SK-N-MC (cell line): Measurements from ENCODE around the gene PSMD1.

ENCODE experiments used
- DNase-seq: peaks from one replicate; pipeline ENCODE4 v3.0.0-alpha.2; 2011; ENCODE audit warnings: low read depth, low spot score
- H3K27ac ChIP-seq: fragments of 200-600 bp; sonication (generic); 2 replicates; pipeline ENCODE4 v1.5.1; 2016; ENCODE audit warnings: mixed run types
- H3K36me3 ChIP-seq: fragments of 200-600 bp; sonication (generic); 2 replicates; pipeline ENCODE4 v1.6.1; 2017; ENCODE audit warnings: antibody characterized with exemption, low read length, mixed read lengths; ENCODE audit not compliant: insufficient read depth
- H3K4me3 ChIP-seq: fragments of 200-600 bp; sonication (generic); 2 replicates; pipeline ENCODE4 v1.5.1; 2016
- H3K9ac ChIP-seq: fragments of 200-600 bp; sonication (generic); 2 replicates; pipeline ENCODE4 v1.8.0; 2017; ENCODE audit warnings: mixed run types, mixed read lengths; ENCODE audit not compliant: insufficient read length
- H3K9me3 ChIP-seq: fragments of 200-600 bp; sonication (generic); 2 replicates; pipeline ENCODE4 v1.6.1; 2017; ENCODE audit warnings: low read depth, mild to moderate bottlenecking, antibody characterized with exemption, low read length, moderate library complexity, mixed read lengths
- EZH2 ChIP-seq: fragments of 200-600 bp; sonication (generic); IDR thresholded peaks from one replicate; pipeline ENCODE4 v1.6.1; 2017; ENCODE audit warnings: antibody characterized with exemption
- FOXP2 ChIP-seq: optimal IDR thresholded peaks from 2 replicates; pipeline ENCODE3; 2011; ENCODE audit warnings: mild to moderate bottlenecking, moderate library complexity; ENCODE audit not compliant: insufficient read depth; ENCODE audit errors: extremely low read length, control extremely low read depth
- POLR2AphosphoS5 ChIP-seq: IDR thresholded peaks from 2 replicates; pipeline ENCODE4 v1.6.1; 2012; ENCODE audit warnings: mild to moderate bottlenecking, low read depth, low read length, borderline replicate concordance

Gene PSMD1

GRCh38 chr2:231117148-231117547, 60.5 kb downstream of the PSMD1 start:
- Histone ChIP-seq H3K9me3 (no peaks in the 10 kb centered on the region), H3K4me3 (no peak overlapping the region), H3K9ac (no peak overlapping the region), H3K36me3 (peaks cover 10% of the 10 kb centered on the region), H3K27ac (0 out of 2 replicates have a peak overlapping the region, but pooled peaks have one; percentile 33)
- TF ChIP-seq FOXP2 = no peak
- no peak for TF ChIP-seq POLR2AphosphoS5
- TF ChIP-seq EZH2 = no peak
- no peak for DNase-seq

DNA sequence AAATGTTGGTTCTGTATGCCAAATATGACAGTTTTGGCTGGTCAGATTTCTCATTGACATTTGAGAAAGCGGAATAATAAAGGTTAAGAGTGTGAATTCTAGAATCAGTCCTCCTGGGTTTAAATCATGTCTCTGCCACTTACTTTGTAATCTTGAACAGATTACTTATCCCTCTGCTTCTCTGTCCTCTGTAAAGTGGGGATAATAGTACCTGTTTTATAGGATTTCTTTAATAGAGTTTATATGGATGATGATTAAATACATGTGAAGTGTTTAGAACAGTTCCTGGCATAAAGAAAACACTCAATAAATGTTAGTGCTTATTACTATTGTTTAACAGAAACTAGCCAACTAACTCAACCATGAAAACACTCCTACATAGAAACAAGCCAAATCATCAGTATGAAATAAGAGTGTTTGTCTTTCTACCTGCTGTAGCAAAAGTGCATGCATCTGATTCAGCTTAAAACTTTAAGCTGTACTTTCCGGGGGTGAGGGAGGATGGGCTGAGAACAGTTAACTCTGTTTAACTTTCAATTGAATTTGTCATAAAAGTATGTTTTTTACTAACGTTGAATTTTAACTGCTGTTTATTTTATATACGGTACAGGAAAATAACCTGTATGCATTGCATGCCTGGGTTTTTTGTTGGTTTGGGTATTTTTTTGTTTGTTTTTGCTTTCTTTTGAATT, 61.4 kb downstream of the PSMD1 start:
- no peaks in the 10 kb centered on the region for H3K9me3 ChIP-seq
- DNase-seq = no peak
- TF ChIP-seq POLR2AphosphoS5 = no peak
- no peak for TF ChIP-seq FOXP2
- TF ChIP-seq EZH2 = no peak
- peaks cover 4% of the 10 kb centered on the region; the same call in 1 of the 2 replicates for H3K36me3 ChIP-seq
- H3K27ac ChIP-seq = peak overlapping the region; percentile 37; the same call in 1 of the 2 replicates
- H3K4me3 ChIP-seq = no peak overlapping the region
- no peak overlapping the region for H3K9ac ChIP-seq

GRCh38 chr2:231118614-231118942, 61.9 kb downstream of the PSMD1 start:
- H3K27ac ChIP-seq = no peak overlapping the region; the same call in 1 of the 2 replicates
- TF ChIP-seq FOXP2 (no peak), EZH2 (no peak), POLR2AphosphoS5 (no peak)
- no peak overlapping the region for H3K4me3 ChIP-seq
- H3K36me3 ChIP-seq = peaks cover 2% of the 10 kb centered on the region; the same call in 1 of the 2 replicates
- no peak for DNase-seq
- H3K9me3 ChIP-seq = no peaks in the 10 kb centered on the region
- no peak overlapping the region for H3K9ac ChIP-seq

DNA sequence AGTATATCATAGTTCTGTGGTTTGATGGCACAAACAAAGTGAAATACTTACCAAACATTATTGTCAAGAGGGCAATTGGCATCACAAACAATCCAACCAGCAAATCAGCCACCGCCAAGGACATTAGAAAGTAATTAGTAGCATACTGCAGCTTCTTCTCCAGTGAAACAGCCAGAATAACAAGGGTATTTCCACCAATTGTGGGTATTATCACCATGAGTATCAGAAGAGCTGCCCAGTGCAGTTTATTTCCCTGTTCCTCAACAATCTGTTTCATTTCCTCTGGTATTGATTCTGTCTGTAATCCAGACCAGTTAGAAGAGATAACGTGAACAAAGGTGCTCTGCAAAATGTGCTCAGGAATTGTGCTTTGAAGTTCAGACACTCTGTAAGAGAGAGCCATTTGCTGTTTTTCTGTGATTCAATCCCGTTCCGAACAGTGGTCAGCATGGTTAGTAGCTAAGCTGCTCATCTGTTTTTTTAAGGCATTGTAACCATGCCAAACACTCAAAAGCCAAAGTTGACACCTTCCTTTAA, 66.8 kb downstream of the PSMD1 start:
- DNase-seq = no peak
- Histone ChIP-seq H3K4me3 (peak overlapping the region; percentile 58), H3K9me3 (no peaks in the 10 kb centered on the region), H3K9ac (peak overlapping the region; percentile 43), H3K36me3 (no peaks in the 10 kb centered on the region; the same call in 1 of the 2 replicates), H3K27ac (peak overlapping the region; percentile 97)
- TF ChIP-seq FOXP2 (no peak), POLR2AphosphoS5 (no peak), EZH2 (no peak)

DNA sequence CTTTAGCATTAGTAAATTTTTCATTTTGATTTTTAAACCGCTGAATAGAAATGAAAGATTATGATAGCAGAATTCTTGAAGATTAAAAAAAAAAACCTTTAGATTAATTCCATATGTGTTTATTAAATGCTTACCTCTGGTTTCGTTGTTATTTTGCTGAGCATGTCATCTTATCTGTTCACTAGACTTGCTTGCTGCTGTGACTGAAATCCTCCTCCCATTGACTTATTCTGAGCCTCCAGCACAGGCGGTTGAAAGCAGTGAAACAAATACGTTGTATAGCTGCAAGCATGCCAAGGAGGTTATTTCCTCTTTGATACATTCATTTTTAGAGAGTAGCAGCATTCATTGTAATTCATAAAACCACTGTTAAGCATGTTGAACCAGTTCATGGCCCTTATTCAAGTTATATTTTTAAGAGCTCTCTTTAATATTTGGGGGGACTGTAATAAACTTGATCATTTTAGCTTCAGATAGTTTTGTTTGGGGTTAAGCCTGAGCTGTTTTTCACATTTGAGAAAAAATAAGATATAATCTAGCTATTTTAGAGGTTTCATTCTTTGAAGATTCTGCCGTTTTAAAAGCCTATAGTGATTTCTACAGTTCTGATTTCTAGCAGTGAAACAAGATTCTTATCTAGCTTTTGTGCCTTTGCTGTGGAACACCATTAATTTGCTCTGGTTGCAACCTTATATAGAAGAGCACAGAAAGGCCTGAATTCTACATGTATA, 68.3 kb downstream of the PSMD1 start, which contains the start of gene HTR2B:
Gene HTR2B (minus strand): TSS at position 205 of the 731 bp plus-strand sequence. CDS start 1,278 bp downstream, outside the sequence.
- Histone ChIP-seq H3K9ac (peak within 1 kb of the TSS; percentile 43), H3K4me3 (peak within 1 kb of the TSS; percentile 58)
- DNase-seq = peak; percentile 61

DNA sequence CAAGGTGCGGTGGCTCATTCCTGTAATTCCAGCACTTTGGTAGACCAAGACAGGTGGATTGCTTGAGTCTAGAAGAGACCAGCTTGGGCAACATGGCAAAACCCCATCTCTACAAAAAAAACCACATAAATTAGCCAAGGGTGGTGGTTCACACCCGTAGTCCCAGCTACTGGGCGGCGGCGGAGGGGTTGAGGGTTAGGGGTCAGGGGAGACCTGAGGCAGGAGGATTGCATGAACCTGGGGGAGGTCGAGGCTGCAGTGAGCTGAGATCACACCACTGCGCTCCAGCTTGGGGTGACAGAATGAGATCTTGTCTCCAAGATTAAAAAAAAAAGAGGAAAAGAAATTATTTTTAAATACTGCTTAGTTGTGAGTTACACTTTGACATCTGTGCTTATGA, 69.5 kb downstream of the PSMD1 start:
- Histone ChIP-seq H3K27ac (peak overlapping the region; percentile 97; the same call in 1 of the 2 replicates), H3K36me3 (no peaks in the 10 kb centered on the region; the same call in 1 of the 2 replicates), H3K4me3 (no peak overlapping the region), H3K9me3 (no peaks in the 10 kb centered on the region), H3K9ac (no peak overlapping the region)
- TF ChIP-seq FOXP2 = no peak
- TF ChIP-seq POLR2AphosphoS5 = no peak
- no peak for TF ChIP-seq EZH2
- no peak for DNase-seq

More for the DNA sequence above, 68.3 kb downstream of the PSMD1 start, which contains the start of gene HTR2B:
- TF ChIP-seq FOXP2 = no peak
- no peak for TF ChIP-seq POLR2AphosphoS5
- H3K9me3 ChIP-seq = no peaks in the 10 kb centered on the region
- peak within 1 kb of the TSS; percentile 97 for H3K27ac ChIP-seq
- H3K36me3 ChIP-seq = no peaks in the 10 kb centered on the region; the same call in 1 of the 2 replicates

DNA sequence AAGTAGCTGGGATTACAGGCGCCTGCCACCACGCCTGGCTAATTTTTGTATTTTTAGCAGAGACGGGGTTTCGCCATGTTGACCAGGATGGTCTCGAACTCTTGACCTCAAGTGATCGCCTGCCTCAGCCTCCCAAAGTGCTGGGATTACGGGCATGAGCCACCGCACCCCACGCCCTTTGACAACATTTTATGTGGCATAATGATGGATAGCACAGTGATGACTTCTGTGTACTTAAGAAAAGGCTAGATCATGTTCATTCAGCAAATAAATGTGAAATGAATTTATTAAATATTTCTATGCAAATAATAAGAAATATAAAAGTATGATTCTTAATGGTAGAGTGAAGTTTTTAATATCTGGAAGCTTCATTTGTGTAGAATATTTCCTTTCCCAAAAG, 70.8 kb downstream of the PSMD1 start:
- Histone ChIP-seq H3K36me3 (no peaks in the 10 kb centered on the region; the same call in 1 of the 2 replicates), H3K9me3 (no peaks in the 10 kb centered on the region), H3K27ac (peak overlapping the region; percentile 93), H3K9ac (no peak overlapping the region), H3K4me3 (no peak overlapping the region)
- no peak for DNase-seq
- TF ChIP-seq EZH2 = no peak
- TF ChIP-seq FOXP2 = no peak
- TF ChIP-seq POLR2AphosphoS5 = no peak

GRCh38 chr2:231127936-231128335, 71.3 kb downstream of the PSMD1 start:
- no peak overlapping the region for H3K9ac ChIP-seq
- H3K9me3 ChIP-seq = no peaks in the 10 kb centered on the region
- H3K27ac ChIP-seq = peak overlapping the region; percentile 93
- DNase-seq = no peak
- TF ChIP-seq POLR2AphosphoS5 (no peak), EZH2 (no peak), FOXP2 (no peak)
- H3K36me3 ChIP-seq = no peaks in the 10 kb centered on the region; the same call in 1 of the 2 replicates
- no peak overlapping the region for H3K4me3 ChIP-seq
